ENCODE measurements around the gene ANAPC7. TPM values are rescaled to one million over a fixed set of nuclear protein-coding genes. Genes with fewer than 3 reads are reported as not detected.

The ANAPC7 gene
- total RNA-seq, 1 donor from 2014 or later = 64.8 TPM

- H3K27me3 Mint-ChIP-seq (ENCODE audit: unreplicated experiment) = no peaks in the 10 kb centered on the region
- DNase-seq (ENCODE audit: low spot score) = no peak
- H3K27ac Mint-ChIP-seq (ENCODE audit: unreplicated experiment) = no peak overlapping the region
- no peaks in the 10 kb centered on the region for H3K9me3 Mint-ChIP-seq (ENCODE audit: unreplicated experiment)
- TF ChIP-seq CTCF (IDR thresholded peaks at IDR 0.05; ENCODE audit: unreplicated experiment) = no peak
- no peak overlapping the region for H3K4me3 Mint-ChIP-seq (ENCODE audit: unreplicated experiment)
- peaks cover 23% of the 10 kb centered on the region for H3K4me1 Mint-ChIP-seq (ENCODE audit: unreplicated experiment)
- peaks cover 50% of the 10 kb centered on the region for H3K36me3 Mint-ChIP-seq (ENCODE audit: low read depth, unreplicated experiment)
These were observed 70.3 kb downstream of the ANAPC7 start for GRCh38 chr12:110333201-110333600.

- no peak for TF ChIP-seq CTCF (IDR thresholded peaks at IDR 0.05; ENCODE audit: unreplicated experiment)
- peaks cover 45% of the 10 kb centered on the region for H3K36me3 Mint-ChIP-seq (ENCODE audit: low read depth, unreplicated experiment)
These were observed 73.0 kb downstream of the ANAPC7 start for GRCh38 chr12:110330544-110330943.

GRCh38 chr12:110330124-110330523 is 73.4 kb downstream of the ANAPC7 start:
- Mint-ChIP-seq H3K27ac (ENCODE audit: unreplicated experiment) (peak overlapping the region; percentile 70), H3K9me3 (ENCODE audit: unreplicated experiment) (no peaks in the 10 kb centered on the region), H3K36me3 (ENCODE audit: low read depth, unreplicated experiment) (peaks cover 42% of the 10 kb centered on the region), H3K4me3 (ENCODE audit: unreplicated experiment) (no peak overlapping the region), H3K27me3 (ENCODE audit: unreplicated experiment) (no peaks in the 10 kb centered on the region), H3K4me1 (ENCODE audit: unreplicated experiment) (peaks cover 23% of the 10 kb centered on the region)
- no peak for TF ChIP-seq CTCF (IDR thresholded peaks at IDR 0.05; ENCODE audit: unreplicated experiment)
- no peak for DNase-seq (ENCODE audit: low spot score)

More at GRCh38 chr12:110330544-110330943, 73.0 kb downstream of the ANAPC7 start:
- no peak for DNase-seq (ENCODE audit: low spot score)
- Mint-ChIP-seq H3K27me3 (ENCODE audit: unreplicated experiment) (no peaks in the 10 kb centered on the region), H3K4me3 (ENCODE audit: unreplicated experiment) (no peak overlapping the region), H3K9me3 (ENCODE audit: unreplicated experiment) (no peaks in the 10 kb centered on the region), H3K4me1 (ENCODE audit: unreplicated experiment) (peaks cover 23% of the 10 kb centered on the region), H3K27ac (ENCODE audit: unreplicated experiment) (no peak overlapping the region)

GRCh38 chr12:110329710-110330109 is 73.8 kb downstream of the ANAPC7 start:
- peaks cover 23% of the 10 kb centered on the region for H3K4me1 Mint-ChIP-seq (ENCODE audit: unreplicated experiment)
- peaks cover 42% of the 10 kb centered on the region for H3K36me3 Mint-ChIP-seq (ENCODE audit: low read depth, unreplicated experiment)
- H3K9me3 Mint-ChIP-seq (ENCODE audit: unreplicated experiment) = no peaks in the 10 kb centered on the region
- H3K4me3 Mint-ChIP-seq (ENCODE audit: unreplicated experiment) = no peak overlapping the region
- no peak for DNase-seq (ENCODE audit: low spot score)
- H3K27me3 Mint-ChIP-seq (ENCODE audit: unreplicated experiment) = no peaks in the 10 kb centered on the region
- H3K27ac Mint-ChIP-seq (ENCODE audit: unreplicated experiment) = no peak overlapping the region
- TF ChIP-seq CTCF (IDR thresholded peaks at IDR 0.05; ENCODE audit: unreplicated experiment) = no peak

Other genes starting within 250 kb of the ANAPC7 start
- gene ATP2A2, start 122.5 kb downstream of the ANAPC7 start, total RNA-seq (ENCODE audit: unreplicated experiment) = 178 TPM
- 230 TPM for gene ARPC3, start 46.6 kb upstream of the ANAPC7 start, total RNA-seq (ENCODE audit: unreplicated experiment)
- gene GPN3, start 64.5 kb upstream of the ANAPC7 start, total RNA-seq (ENCODE audit: unreplicated experiment) = 20.4 TPM
- 3.1 TPM for gene FAM216A, start 65.1 kb upstream of the ANAPC7 start, total RNA-seq (ENCODE audit: unreplicated experiment)
- 116 TPM for gene VPS29, start 98.4 kb upstream of the ANAPC7 start, total RNA-seq (ENCODE audit: unreplicated experiment)
- gene RAD9B, start 98.6 kb upstream of the ANAPC7 start, total RNA-seq (ENCODE audit: unreplicated experiment) = 0.54 TPM
- 13.7 TPM for gene PPTC7, start 179.6 kb upstream of the ANAPC7 start, total RNA-seq (ENCODE audit: unreplicated experiment)
- gene TCTN1, start 210.4 kb upstream of the ANAPC7 start, total RNA-seq (ENCODE audit: unreplicated experiment) = 24.4 TPM